NCI-H2171 treated with DMSO at 0.1 percent for 48 hours (cell line): Measurements from ENCODE around the gene ZFAND4.
A peak's percentile ranks its signal among the peaks of the same experiment; 100 is the strongest.
"Not testable (repeated sequence)": the region's sequence is repeated elsewhere in the genome, so short reads cannot be mapped to it uniquely, and the experiment has no call there.

Experiments used
- DNase-seq: peaks from one replicate; lab custom pipeline; 2025; lab: John Stamatoyannopoulos, UW

Gene ZFAND4

GRCh38 chr10:45589868-45590267 lies 82.7 kb downstream of the ZFAND4 start:
- no peak for DNase-seq

- no peak for DNase-seq
Observed at GRCh38 chr10:45589009-45589408, 83.6 kb downstream of the ZFAND4 start.

- DNase-seq = no peak
Observed at GRCh38 chr10:45586028-45586824, 86.3 kb downstream of the ZFAND4 start.

- DNase-seq = no peak
Observed at GRCh38 chr10:45585131-45585530, 87.4 kb downstream of the ZFAND4 start.

GRCh38 chr10:45582386-45582781 lies 90.2 kb downstream of the ZFAND4 start:
- DNase-seq = no peak

- DNase-seq = no peak
Observed at GRCh38 chr10:45581582-45582385, 90.8 kb downstream of the ZFAND4 start.

- no peak for DNase-seq
Observed at GRCh38 chr10:45581216-45581549, 91.4 kb downstream of the ZFAND4 start.

- DNase-seq = peak; percentile 87
Observed at GRCh38 chr10:45580371-45581215, 92.0 kb downstream of the ZFAND4 start.

GRCh38 chr10:45578384-45578971 lies 94.1 kb downstream of the ZFAND4 start:
- no peak for DNase-seq

- DNase-seq = no peak
Observed at GRCh38 chr10:45575966-45576597, 96.5 kb downstream of the ZFAND4 start.

GRCh38 chr10:45575032-45575761 lies 97.4 kb downstream of the ZFAND4 start:
- DNase-seq = not testable (repeated sequence)

GRCh38 chr10:45569471-45569870 lies 103.1 kb downstream of the ZFAND4 start:
- no peak for DNase-seq

GRCh38 chr10:45566415-45566814 lies 106.2 kb downstream of the ZFAND4 start:
- DNase-seq = no peak
